ENCODE results near the gene AVPI1.

AVPI1 gene

GRCh38 chr10:97686962-97687784 lies at the start of gene AVPI1:
Gene AVPI1 (minus strand): TSS chr10:97687241. CDS start chr10:97679905, 7,336 bp downstream.
- DNase-seq = peak; percentile 90

- DNase-seq = no peak
Measured at GRCh38 chr10:97736403-97736901, 49.4 kb upstream of the AVPI1 start.

- DNase-seq = no peak
Measured at GRCh38 chr10:97734021-97734420, 47.0 kb upstream of the AVPI1 start.

- no peak for DNase-seq
Measured at GRCh38 chr10:97733256-97733655, 46.2 kb upstream of the AVPI1 start.

GRCh38 chr10:97732052-97732359 lies 45.0 kb upstream of the AVPI1 start:
- no peak for DNase-seq

- peak; percentile 41 for DNase-seq
Measured at GRCh38 chr10:97731346-97732051, 44.5 kb upstream of the AVPI1 start.

- DNase-seq = no peak
Measured at GRCh38 chr10:97729014-97729413, 42.0 kb upstream of the AVPI1 start.

- no peak for DNase-seq
Measured at GRCh38 chr10:97726636-97727178, 39.7 kb upstream of the AVPI1 start.

GRCh38 chr10:97724341-97724941 lies 37.4 kb upstream of the AVPI1 start:
- no peak for DNase-seq

GRCh38 chr10:97723001-97723400 lies 36.0 kb upstream of the AVPI1 start:
- DNase-seq = no peak

- DNase-seq = no peak
Measured at GRCh38 chr10:97721871-97722780, 35.1 kb upstream of the AVPI1 start.

GRCh38 chr10:97719602-97720001 lies 32.6 kb upstream of the AVPI1 start:
- no peak for DNase-seq

- no peak for DNase-seq
Measured at GRCh38 chr10:97718659-97719142, 31.7 kb upstream of the AVPI1 start.

GRCh38 chr10:97718178-97718577 lies 31.1 kb upstream of the AVPI1 start:
- no peak for DNase-seq

- DNase-seq = no peak
Measured at GRCh38 chr10:97717627-97718026, 30.6 kb upstream of the AVPI1 start.

- no peak for DNase-seq
Measured at GRCh38 chr10:97715259-97715874, 28.3 kb upstream of the AVPI1 start.

GRCh38 chr10:97714401-97715258 lies 27.6 kb upstream of the AVPI1 start:
- DNase-seq = no peak

- DNase-seq = peak; percentile 56
Measured at GRCh38 chr10:97713826-97714400, 26.9 kb upstream of the AVPI1 start.

- no peak for DNase-seq
Measured at GRCh38 chr10:97713339-97713825, 26.3 kb upstream of the AVPI1 start, which contains the start of gene MARVELD1. Gene MARVELD1 (plus strand): TSS chr10:97713730. CDS start chr10:97713877, 147 bp downstream.

Data from activated CD4-positive, CD25-positive, alpha-beta regulatory T cell treated with anti-CD3 and anti-CD28 coated beads, Interleukin-2, amount 50 U/mL, for 72 hours (primary cell).